GM19328 (cell line): ENCODE data around the gene MEAK7.

Source experiments
- ATAC-seq: cut with Tn5 transposase; IDR thresholded peaks from one replicate; pipeline ENCODE4 v1.9.1; 2021; ENCODE audit warnings: mild to moderate bottlenecking, moderate library complexity; ENCODE audit not compliant: unreplicated experiment

MEAK7 gene

GRCh38 chr16:84496991-84497390 lies 7.5 kb downstream of the MEAK7 start:
- ATAC-seq, result no peak

- no peak for ATAC-seq
Observed at GRCh38 chr16:84495506-84495905, 9.0 kb downstream of the MEAK7 start.

GRCh38 chr16:84489131-84489530 lies 15.3 kb downstream of the MEAK7 start:
- ATAC-seq, result no peak

DNA sequence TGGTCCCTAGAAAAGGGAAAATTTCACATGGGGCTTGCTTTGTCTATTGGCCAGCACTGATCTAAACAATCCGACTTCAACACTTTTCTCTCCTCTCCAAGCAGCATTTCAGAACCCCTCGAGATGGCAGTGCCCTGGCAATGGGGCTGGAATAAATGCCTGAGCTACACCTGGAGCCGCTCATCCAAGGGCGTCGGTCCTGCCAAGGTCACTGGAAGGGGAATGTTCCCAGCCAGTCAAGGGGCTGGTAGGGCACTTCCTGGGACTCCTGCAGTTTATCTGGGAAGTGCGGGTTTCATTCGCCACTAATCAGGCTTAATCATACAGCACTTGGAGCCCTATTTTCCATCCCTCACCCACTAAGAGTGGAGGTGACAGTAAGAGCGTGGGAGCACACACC lies 17.1 kb downstream of the MEAK7 start:
- ATAC-seq, result no peak

DNA sequence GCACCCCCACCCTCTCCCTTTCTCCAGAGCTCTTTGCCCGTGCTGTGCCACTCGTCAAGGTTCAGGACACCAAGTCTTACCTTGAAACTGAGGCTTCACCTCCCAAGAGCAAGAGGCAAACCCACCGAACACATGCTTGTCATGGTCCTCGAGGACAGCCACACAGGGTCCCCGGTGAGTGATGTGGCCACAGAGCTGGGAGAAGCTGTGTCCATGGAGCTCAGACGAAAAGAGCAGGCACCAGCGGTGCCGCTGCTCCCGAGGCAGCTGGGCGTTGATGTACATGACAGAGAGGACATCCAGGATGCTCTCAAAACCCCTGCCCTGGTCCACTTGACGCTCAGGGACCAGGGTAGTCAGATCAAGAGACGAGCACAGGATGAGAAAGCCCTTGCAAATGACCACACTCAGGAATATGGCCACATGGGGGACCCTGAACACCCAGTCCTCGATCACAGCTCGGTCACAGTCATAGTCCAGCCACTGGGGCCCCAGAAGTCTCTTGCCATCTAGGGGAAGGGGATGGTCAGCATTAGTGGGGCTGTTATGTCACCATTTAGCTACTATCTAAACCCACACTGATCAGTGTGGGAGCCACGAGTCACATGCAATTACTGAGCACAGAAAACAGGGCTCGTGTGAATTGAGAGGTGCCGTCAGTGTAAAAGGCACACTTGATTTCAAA lies 17.8 kb downstream of the MEAK7 start:
- no peak for ATAC-seq

- no peak for ATAC-seq
Observed at GRCh38 chr16:84486126-84486525, 18.3 kb downstream of the MEAK7 start.

DNA sequence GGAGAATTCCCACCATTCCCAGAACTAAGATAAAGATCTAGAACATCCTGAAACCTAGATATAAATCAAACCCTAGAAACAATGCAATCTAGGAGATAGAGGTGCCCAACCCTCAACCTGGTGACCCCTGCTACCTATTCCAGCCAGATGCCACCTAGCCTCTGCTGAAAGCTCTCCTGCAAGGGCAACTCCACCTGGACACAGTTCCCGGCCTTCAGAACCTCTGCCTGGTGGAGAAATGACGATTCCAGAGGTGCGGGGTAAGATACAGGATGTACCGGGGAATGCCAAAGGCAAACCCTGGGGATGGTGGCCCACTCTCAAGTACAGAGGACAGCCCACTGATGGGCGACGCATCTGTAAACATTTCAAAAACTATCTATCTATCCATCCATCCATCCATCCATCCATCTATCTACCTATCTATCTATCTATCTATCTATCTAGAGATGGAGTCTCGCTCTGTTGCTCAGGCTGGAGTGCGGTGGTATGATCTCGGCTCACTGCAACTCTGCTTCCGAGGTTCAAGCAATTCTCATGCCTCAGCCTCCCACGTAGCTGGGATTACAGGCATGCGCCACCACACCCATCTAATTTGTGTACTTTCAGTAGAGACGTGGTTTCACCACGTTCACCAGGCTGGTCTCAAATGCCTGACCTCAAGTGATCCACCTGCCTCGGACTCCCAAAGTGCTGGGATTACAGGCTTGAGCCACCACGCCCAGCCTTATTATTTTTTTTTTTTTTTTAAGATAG lies 19.0 kb downstream of the MEAK7 start:
- no peak for ATAC-seq

DNA sequence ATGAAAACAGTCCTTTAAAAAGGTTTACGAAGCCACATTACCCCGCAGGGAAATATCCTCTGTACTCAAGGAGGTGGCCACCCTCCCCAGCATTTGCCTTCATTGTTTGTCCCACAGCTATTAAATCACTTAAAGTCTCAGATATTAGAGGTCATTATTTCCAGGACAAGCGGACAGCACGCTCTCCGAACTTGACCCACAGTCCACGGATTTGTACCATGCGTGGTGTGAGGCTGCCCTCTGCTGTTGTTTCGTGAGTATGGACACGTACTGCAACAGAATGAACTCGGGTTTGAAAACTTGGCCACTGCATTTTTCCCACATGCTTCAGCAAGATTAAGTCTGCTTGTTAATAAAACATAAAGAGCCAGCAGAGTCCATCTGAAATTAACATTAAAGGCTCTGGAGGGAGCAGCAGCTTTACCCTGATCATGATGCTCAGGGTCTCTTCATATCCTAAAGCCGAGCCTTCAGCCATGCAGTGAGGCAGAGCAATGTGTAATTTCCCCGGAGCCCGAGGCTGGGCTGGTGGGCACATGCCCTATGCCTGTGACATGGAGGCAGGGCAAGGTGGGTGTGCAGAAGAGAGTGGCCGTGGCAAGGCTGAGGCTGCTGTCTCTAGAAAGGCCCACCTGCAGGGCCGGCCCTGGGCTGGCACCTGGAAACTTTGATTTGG lies 19.7 kb downstream of the MEAK7 start:
- ATAC-seq, result no peak

GRCh38 chr16:84483882-84484565 lies 20.4 kb downstream of the MEAK7 start:
- ATAC-seq, result no peak

- ATAC-seq, result no peak
Observed at GRCh38 chr16:84482951-84483881, 21.2 kb downstream of the MEAK7 start.

DNA sequence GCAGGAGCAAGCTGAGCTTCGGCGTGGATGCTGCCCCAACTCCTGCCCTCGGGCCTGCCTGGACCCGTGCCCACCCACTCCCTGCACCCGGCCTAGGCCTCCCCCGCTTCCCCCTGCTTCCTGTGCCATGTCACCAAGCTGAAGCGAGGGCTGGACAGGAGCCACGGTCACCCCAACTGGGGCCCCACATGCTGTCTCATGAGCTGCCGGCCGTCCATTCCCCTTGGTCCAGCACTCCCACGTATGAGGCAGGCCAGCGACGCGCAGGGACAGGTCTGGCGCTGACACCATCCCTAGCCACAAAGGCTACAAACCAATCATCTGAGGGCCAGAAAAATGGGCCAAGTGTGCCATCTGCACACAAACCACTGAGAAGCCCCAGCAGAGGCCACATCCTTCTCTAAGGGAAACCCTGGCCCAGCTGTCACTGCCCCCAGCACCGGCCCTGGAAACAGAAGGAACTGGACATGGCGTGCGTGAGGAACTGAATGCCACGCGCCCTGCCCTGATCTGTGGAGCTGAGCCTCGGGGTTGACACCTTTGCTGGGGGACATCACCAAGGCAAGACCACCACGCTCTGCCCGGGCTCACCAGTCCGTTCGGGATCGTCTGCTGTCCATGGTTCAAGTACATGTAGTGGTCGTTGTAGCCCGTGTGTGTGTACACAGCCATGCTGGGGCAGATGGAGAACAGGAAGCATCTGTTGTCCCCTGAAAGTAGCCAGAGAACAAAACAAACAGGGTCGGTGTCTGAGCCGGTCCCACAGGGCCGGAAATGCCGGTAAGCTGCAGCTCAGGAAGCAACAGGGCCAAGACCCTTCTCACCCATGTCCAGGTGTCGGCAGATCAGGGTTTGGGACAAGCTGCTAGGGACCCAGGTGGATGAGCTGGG lies 22.2 kb downstream of the MEAK7 start:
- no peak for ATAC-seq

DNA sequence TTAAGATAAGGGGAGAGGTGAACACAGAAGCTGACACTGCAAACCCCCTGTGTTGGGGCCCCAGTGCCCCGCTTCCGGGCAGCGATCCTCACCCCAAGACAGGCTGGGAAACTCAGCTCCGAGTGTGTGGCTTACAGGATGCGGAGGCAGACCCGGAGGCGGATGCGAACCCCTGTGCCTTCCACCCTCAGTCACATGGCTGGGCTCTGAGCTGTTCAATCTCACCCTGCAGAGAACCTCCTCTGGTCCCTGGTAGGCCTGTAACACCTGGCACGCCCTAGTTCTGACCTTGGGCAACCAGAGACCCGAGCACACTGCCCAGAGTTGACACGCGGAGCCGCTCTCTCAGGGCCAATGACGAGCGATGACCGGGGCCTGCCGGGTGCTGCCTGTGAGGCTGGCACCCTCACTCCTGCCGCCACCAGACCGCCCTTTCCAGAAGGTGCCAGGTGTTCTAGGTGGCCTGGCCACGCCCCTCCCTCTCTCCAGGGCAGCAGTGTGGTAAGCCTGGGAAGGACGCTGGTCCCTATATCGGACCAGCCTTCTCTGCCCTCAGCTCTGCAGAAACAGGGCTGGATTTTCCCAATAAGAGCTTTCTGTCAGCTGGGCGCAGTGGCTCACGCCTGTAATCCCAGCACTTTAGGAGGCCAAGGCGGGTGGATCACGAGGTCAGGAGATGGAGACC lies 23.3 kb downstream of the MEAK7 start:
- ATAC-seq, result no peak

DNA sequence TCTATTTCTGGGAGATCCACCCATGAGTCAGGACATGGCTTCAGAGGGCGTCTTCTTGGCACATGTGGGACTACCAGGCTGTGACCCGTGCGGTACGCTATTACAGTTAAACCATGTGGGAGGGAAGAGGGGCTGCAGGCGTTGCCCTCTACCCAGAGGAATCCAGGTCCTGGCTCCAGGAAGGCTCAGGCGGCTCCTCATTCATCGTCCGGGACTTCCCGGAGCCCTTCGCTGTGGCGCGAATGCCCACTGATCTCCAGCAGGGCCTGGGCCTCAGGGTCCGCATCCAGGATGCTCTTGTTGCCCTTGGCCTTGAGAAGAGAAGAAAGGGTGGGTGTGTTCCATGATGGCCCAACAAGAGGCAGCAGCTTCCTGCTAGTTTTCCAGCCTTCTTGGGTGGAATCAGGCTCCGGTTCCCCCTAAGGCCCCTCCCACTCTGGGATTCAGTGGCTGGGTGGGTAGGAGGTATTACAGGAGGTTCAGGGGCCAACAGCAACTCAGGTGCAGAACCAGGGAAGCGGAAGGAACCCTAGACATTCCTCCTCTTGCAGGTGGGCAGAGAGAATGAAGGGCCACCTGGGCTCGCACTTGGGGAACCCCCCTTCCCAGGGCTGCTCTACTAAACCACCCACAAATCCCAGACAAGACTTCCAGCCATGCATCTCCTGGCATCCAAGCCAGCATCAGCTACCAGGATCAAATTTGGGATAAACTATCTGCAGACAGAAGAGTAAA lies 24.6 kb downstream of the MEAK7 start:
- ATAC-seq, result no peak

DNA sequence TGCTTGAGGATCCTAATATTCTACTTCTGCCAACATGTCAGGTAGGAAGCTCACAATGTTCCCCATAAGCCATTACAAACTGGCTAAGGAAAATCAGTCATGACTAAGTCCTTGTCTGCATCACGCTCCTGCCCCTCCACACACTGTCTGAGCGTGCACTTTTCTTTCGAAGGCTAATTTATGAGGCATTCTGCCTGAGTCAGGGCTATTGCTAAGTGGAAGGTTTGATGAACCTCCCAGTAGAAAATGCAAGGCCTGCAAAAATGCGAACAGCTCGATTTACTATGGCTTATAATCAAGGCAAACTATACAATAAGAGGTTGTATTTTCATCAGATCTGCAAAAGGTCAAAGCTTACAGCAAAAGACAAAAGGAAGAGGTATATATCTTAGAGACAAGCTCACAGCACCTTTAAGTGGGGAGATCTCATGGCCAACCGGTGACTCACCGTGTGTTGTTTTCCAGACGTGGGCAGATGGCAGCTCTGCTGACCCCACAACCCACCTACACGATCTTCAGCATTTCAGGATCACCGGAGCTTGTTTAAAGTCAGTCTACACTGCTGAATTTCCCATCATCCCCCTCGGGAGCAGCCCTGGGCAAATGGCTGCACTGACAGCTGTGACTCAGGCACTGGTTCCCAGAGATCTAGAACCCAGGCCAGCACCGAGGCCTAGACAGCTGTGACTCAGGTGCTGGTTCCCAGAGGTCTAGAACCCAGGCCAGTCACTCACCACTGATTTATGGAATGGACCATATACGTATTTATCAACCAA lies 26.1 kb downstream of the MEAK7 start:
- no peak for ATAC-seq

- ATAC-seq, result no peak
Observed at GRCh38 chr16:84477661-84478060, 26.8 kb downstream of the MEAK7 start.

DNA sequence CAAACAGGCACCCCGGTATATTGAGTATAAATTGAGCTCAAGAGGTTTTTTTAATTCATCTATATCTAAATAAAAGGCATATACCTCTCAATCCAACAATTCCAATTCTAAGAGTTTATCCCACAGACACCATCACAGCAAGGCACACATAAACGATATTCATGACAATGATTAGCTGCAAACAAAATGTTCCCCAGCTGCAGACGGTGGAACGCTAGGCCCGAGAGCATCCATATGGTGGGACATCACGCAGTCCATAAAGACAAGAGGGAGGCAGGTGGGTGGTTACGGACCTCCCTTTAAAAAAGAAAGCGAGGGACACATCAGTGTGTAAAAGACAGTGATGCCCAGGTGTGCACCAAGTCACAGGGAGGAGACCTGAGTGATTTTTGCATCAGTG lies 28.1 kb downstream of the MEAK7 start:
- no peak for ATAC-seq

DNA sequence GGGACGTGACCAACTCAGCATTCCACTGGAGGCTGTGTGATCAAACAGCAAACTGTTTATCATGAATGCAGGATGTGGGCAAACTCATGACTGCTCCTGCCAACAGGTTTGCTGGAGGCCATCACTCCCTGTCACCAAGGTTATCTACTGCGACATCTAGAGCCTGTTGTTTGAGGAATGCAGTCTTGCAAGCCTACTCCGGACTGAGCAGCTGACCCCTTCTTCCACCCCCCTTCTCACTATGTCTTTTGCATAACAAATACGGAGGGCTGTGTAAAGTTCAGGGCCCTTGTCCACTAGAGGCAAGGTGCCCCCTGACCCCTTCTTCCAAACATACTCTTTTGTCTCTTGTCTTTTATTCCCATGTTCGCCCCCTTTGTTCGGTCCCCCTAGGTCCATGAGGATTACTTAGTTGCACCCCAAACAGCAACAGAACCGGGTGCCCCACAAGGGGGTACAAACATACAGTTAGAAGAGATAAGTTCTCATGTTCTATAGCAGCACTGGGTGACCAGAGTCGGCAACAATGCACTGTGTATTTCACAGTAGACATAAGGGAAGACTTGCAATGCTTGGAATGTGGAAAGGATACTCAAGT lies 28.7 kb downstream of the MEAK7 start:
- ATAC-seq, result no peak
